ENCODE measurements around the gene HSP90AB1.

Gene HSP90AB1

GRCh38 chr6:44298864-44299263 is 52.0 kb downstream of the HSP90AB1 start:
- Histone ChIP-seq H3K27ac (ENCODE audit: low read depth, low read length) (no peak overlapping the region), H3K27me3 (ENCODE audit: control insufficient read depth, insufficient read depth, low read length) (peaks cover 45% of the 10 kb centered on the region)

DNA sequence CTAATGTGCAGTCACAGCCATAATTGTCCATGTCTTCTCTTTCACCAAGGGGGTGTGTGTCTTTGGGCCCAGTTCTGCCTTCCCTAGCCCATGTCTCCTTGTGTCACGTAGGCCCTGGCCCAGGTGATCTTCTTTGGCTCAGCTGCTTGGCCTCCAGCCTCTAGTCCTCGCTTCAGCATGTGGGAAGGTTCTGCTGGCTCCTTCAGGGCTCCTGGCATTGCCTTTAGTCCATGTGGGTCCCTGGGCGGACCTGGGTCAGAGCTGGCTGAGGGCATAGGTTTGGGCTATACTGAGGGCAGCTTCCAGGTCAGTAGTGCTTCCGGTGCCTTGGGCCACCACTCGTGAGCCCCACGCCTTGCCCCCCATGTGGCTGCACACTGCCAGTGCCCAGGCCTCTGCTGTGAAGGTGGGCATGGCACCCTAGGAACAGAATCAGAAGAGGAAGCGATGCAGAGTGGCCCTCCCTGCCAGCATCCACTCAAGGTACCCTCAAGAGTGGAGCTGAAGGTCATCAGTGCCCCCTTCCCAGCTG is 53.5 kb downstream of the HSP90AB1 start:
- H3K27ac ChIP-seq (ENCODE audit: low read depth, low read length) = no peak overlapping the region
- H3K4me3 ChIP-seq (ENCODE audit: low read depth, low read length) = no peak overlapping the region
- no peaks in the 10 kb centered on the region for H3K9me3 ChIP-seq (ENCODE audit: control insufficient read depth, insufficient read depth, low read depth, low read length)
- H3K4me1 ChIP-seq (ENCODE audit: control insufficient read depth, insufficient read depth, low read length) = peaks cover 12% of the 10 kb centered on the region
- H3K36me3 ChIP-seq (ENCODE audit: control insufficient read depth, insufficient read depth, low read length) = peaks cover 53% of the 10 kb centered on the region
- H3K9ac ChIP-seq (ENCODE audit: low read length) = no peak overlapping the region
- H3K27me3 ChIP-seq (ENCODE audit: control insufficient read depth, insufficient read depth, low read length) = peaks cover 37% of the 10 kb centered on the region

More at GRCh38 chr6:44298864-44299263, 52.0 kb downstream of the HSP90AB1 start:
- H3K4me3 ChIP-seq (ENCODE audit: low read depth, low read length) = no peak overlapping the region
- no peaks in the 10 kb centered on the region for H3K9me3 ChIP-seq (ENCODE audit: control insufficient read depth, insufficient read depth, low read depth, low read length)
- peaks cover 8% of the 10 kb centered on the region for H3K4me1 ChIP-seq (ENCODE audit: control insufficient read depth, insufficient read depth, low read length)
- H3K36me3 ChIP-seq (ENCODE audit: control insufficient read depth, insufficient read depth, low read length) = peaks cover 39% of the 10 kb centered on the region
- H3K9ac ChIP-seq (ENCODE audit: low read length) = no peak overlapping the region

DNA sequence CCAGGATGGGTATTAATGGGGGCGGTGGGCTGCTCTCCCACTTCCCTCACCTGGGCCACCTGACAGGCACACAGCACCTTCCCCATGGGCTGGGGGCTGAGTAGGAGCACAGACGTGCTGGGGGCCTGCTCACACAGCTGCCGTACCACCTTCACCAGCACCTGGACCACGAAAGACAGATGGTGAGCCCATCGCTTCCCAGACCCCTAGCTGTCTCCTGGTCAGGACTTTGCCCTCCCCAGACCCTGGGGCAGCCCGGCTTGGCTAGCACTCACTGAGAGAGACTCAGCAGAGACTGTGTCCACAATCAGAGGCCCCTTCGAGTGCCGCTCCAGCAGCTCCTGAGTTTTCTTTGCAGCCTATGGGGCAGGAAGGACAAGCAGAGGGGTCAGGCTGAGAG is 54.2 kb downstream of the HSP90AB1 start:
- Histone ChIP-seq H3K36me3 (ENCODE audit: control insufficient read depth, insufficient read depth, low read length) (peaks cover 60% of the 10 kb centered on the region), H3K9ac (ENCODE audit: low read length) (no peak overlapping the region), H3K4me3 (ENCODE audit: low read depth, low read length) (no peak overlapping the region), H3K27ac (ENCODE audit: low read depth, low read length) (no peak overlapping the region), H3K4me1 (ENCODE audit: control insufficient read depth, insufficient read depth, low read length) (peaks cover 12% of the 10 kb centered on the region), H3K9me3 (ENCODE audit: control insufficient read depth, insufficient read depth, low read depth, low read length) (no peaks in the 10 kb centered on the region), H3K27me3 (ENCODE audit: control insufficient read depth, insufficient read depth, low read length) (peaks cover 30% of the 10 kb centered on the region)

- Histone ChIP-seq H3K9ac (ENCODE audit: low read length) (no peak overlapping the region), H3K36me3 (ENCODE audit: control insufficient read depth, insufficient read depth, low read length) (peaks cover 69% of the 10 kb centered on the region), H3K4me1 (ENCODE audit: control insufficient read depth, insufficient read depth, low read length) (peaks cover 5% of the 10 kb centered on the region), H3K27me3 (ENCODE audit: control insufficient read depth, insufficient read depth, low read length) (peaks cover 21% of the 10 kb centered on the region), H3K9me3 (ENCODE audit: control insufficient read depth, insufficient read depth, low read depth, low read length) (no peaks in the 10 kb centered on the region), H3K4me3 (ENCODE audit: low read depth, low read length) (no peak overlapping the region), H3K27ac (ENCODE audit: low read depth, low read length) (no peak overlapping the region)
These were observed 55.1 kb downstream of the HSP90AB1 start for GRCh38 chr6:44301782-44302564.

GRCh38 chr6:44302856-44303255 is 56.0 kb downstream of the HSP90AB1 start:
- Histone ChIP-seq H3K4me1 (ENCODE audit: control insufficient read depth, insufficient read depth, low read length) (peaks cover 3% of the 10 kb centered on the region; the same call in 1 of the 2 replicates), H3K27me3 (ENCODE audit: control insufficient read depth, insufficient read depth, low read length) (peaks cover 13% of the 10 kb centered on the region), H3K9me3 (ENCODE audit: control insufficient read depth, insufficient read depth, low read depth, low read length) (no peaks in the 10 kb centered on the region), H3K36me3 (ENCODE audit: control insufficient read depth, insufficient read depth, low read length) (peaks cover 78% of the 10 kb centered on the region), H3K4me3 (ENCODE audit: low read depth, low read length) (no peak overlapping the region), H3K27ac (ENCODE audit: low read depth, low read length) (no peak overlapping the region), H3K9ac (ENCODE audit: low read length) (no peak overlapping the region)

Data from HUES6 (cell line).